Eye (tissue), 1 donor: Measurements from ENCODE around the gene PHKB.

Experiments
- DNase-seq: peaks from one replicate; pipeline ENCODE4 v3.0.0-alpha.2; 2015

PHKB gene

DNA sequence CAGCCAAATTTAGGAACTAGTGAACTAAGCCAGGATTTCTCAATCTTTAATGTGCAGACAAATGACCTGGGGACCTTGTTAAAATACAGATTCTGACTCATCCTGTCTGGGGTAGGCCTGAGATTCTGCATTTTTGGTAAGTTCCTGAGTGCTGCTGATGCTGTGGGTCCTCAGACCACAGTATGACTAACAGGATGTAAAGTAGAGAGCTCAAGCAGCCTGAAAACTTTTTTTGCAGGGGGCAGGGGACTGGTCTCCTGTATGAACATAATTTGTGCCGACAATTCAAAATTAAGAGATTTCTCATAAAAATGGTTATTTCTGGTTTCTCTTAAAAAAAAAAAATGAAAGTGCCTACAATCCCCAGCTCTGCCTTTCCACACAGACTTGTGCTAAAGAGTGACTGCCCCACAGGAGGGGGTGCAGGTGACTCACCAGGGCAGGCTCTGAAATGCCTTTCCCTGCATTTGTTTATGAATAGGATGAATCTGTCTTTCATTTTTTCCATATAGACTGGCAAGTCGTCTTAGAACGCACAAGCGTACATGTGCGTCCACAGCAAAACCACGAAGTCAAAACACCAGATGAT is 271.5 kb downstream of the PHKB start:
- DNase-seq: peak; percentile 4

DNA sequence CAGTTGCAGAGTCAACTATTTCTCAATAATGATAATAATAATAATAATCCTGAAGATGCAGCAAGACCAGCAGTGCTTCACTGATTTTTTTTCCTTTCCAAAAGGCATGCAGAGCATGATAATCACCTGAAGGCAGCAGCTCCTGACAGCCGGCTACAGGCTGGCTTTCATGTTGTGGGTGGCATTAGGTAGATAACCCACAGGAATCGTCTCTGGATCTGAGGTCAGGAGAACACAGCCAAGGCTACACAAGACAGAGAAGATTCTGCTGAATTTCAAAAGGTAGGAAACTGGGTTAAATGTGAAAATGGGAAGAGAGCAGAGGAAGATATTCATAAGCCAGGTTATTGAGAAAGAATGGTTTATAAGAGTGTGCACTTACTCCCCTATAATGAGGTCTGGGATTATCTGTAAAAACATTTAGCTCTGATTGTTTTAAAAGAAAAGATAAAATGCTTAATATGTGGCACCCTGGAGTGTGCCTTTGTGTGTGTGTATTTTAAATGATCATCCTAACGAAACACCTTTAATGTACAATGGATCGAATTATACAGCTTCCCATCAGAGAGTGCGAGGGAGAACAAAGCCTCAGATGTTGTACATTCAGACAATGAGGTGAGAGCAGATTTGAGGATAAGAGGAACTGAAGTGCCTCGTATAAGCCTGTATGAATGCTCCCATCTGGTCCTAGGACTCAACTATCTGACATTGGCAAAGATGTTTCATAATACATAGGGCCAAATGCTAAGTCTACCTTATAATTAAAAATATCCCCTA is 273.1 kb downstream of the PHKB start:
- DNase-seq: peak; percentile 26

DNA sequence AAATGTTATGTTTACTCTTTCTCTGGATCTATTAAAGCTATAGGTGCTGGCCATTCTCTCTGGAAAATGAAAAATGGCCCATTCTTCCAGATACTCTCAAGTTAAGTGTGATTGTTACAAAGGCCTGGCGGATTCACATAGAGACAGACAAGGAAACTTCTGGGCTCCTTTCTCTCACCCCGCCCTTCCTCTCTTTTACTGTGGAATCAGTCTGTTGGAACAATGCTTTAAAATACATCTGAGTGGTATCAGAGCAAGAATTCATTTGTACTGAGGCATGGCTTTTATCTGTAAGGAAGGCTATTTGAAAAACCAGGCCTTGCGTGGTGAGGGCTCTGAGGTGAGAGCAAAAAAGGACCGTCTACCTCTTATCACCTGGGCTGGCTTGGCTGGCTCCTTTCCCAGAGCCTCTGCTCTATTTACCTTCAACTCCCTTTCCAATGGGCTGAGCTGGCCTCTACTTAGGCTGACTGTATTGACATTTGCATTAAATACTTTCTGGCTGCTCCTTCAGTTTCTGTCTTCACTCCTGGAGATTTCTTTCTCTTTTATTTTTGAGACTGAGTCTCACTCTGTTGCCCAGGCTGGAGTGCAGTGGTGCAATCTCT is 274.0 kb downstream of the PHKB start:
- no peak for DNase-seq

DNA sequence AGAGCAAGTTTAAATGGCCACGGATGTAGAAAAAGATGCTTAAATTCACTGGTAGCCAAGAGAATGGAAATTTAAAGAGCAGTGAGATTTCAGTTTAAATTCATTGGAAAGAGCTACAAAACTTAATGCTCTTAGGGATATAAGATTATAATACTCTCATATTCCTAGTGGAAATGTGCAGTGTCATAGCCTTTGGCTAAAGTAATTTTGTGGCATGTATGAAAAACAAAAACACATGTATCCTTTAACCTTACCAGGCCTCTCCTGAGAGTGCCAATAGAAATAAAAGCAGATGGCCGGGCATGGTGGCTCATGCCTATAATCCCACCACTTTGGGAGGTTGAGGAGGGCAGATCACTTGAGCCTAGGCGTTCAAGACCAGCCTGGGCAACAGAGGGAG is 289.2 kb downstream of the PHKB start:
- no peak for DNase-seq
